ENCODE measurements around the gene BID.

The BID gene

DNA sequence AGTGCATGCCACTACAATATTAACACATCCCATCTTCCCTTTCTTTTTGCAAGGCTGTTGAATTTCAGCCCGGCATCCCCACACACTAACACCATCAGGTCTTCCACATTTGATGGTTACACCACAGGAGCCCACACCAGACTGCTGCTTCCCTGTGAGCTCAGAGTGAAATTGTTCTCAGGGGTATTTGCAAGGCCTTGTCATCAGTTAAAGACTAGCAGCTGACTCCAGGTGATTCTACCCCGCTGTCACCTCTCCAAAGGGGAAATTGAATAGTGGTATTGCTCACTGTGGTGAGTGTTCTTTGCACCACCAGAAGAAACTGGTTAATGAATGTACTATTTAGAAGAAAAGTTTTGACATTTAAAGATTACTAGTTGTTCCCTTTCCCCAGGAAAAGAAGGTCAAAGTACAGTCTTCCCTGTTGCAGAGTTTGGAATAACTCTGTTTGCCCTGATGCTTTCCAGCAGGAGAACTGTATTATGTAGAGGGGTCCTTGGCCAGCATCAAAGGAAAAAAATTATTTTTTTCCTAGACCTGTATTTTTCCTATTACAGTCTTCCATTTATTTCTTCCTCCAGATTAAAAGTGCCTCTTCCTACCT lies 41.9 kb downstream of the BID start:
- DNase-seq: no peak

DNA sequence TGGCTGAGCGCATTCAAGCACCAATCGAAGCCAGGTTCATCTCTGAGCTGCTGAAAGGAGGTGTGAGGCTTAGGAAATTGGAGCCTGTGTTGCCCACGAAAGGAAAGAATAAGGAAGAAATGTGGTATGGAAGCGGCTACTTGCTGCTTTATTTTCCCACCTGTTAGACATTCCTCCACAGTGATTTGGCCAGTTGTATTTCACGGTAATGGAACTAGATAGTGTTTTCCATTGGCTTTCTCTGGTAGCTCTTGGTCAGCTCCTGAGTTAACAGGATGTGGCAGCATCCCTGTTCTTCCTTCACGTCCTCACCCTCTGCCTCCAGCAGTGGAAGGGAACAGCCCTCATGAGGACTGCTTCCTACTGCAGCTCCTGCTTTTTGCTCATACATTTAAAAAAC lies 44.7 kb downstream of the BID start:
- DNase-seq: no peak

DNA sequence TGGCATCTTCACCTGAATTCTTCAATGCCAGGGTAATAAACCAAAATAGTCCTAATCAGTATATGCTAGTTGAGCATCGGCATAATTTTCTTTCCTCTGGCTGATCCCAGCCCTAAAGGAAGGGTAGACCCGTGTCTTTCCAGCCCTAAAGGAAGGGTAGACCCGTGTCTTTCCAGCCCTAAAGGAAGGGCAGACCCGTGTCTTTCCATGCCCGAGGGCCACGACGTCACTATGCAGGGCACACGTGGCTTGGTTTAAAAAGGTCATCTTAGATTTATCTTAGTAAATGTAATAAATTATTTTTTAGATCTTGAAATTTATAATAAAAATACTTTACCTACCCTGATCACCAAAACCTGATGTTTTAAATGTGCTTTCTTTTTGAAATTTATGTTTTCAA lies 45.5 kb downstream of the BID start:
- no peak for DNase-seq

DNA sequence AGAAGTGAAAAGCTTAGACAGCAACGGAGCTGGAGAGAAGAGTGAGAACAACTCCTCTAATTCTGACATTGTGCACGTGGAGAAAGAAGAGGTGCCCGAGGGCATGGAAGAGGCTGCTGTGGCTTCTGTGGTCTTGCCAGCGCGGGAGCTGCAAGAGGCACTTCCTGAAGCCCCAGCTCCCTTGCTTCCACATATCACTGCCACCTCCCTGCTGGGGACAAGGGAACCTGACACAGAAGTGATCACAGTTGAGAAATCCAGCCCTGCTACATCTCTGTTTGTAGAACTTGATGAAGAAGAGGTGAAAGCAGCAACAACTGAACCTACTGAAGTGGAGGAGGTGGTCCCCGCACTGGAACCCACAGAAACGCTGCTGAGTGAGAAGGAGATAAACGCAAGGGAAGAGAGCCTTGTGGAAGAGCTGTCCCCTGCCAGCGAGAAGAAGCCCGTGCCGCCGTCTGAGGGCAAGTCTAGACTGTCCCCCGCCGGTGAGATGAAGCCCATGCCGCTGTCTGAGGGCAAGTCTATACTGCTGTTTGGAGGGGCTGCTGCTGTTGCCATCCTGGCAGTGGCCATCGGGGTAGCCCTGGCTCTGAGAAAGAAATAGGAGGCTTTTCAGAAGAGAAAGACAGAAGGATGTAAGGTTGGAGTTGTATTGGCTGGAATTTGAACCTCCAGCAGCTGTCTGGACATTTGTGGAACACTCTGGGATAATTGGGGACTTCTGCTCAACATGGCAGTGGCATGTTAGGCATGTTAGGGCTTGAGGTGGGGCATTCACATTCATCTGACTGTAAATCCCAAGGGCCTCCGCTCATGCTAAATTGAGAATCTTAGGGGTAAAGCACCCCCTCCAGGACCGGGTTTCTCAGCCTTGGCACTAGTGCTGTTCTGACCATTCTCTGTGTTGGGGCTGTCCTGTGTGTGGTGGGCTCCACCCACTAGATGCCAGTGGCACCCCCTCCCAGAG lies 47.1 kb downstream of the BID start:
- peak; percentile 77 for DNase-seq

DNA sequence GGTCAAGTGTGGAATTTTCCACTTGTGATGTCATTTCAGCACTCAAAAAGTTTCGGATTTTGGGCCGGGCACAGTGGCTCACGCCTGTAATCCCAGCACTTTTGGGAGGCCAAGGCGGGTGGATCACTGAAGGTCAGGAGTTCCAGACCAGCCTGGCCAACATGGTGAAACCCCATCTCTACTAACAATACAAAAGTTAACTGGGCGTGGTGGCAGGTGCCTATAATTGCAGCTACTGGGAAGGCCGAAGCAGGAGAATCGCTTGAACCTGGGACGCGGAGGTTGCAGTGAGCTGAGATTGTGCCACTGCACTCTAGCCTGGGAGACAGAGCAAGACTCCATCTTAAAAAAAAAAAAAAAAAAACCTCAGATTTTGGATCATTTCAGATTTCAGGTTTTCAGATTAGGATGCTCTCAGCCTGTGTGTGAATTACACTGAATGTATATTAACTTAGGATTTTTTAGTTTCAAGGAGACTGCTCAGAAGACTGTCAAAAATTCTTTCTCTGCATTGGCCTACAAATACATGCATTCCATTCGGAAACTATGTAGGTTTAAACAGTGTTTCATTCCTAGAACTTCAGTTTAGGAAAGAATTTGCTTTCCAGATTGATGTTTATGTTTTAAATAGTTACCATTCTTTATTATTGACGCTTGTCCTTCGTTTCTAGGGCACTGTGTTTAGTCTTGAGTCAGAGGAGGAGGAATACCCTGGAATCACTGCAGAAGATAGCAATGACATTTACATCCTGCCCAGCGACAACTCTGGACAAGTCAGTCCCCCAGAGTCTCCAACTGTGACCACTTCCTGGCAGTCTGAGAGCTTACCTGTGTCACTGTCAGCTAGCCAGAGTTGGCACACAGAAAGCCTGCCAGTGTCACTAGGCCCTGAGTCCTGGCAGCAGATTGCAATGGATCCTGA lies 48.0 kb downstream of the BID start:
- no peak for DNase-seq

DNA sequence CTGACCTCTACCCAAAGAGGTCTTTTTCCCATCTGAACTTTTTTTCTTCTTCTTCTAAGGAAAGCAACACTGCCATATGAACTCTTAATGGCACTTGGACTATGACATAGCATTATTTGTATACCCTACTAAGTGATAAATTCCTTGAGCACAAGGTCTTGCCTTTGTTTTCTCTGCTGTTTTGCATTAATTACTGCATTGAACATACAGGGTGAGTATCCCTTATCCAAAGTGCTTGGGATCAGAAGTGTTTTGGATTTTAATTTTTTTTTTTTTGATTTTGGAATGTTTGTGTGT lies 48.8 kb downstream of the BID start:
- DNase-seq: no peak

DNA sequence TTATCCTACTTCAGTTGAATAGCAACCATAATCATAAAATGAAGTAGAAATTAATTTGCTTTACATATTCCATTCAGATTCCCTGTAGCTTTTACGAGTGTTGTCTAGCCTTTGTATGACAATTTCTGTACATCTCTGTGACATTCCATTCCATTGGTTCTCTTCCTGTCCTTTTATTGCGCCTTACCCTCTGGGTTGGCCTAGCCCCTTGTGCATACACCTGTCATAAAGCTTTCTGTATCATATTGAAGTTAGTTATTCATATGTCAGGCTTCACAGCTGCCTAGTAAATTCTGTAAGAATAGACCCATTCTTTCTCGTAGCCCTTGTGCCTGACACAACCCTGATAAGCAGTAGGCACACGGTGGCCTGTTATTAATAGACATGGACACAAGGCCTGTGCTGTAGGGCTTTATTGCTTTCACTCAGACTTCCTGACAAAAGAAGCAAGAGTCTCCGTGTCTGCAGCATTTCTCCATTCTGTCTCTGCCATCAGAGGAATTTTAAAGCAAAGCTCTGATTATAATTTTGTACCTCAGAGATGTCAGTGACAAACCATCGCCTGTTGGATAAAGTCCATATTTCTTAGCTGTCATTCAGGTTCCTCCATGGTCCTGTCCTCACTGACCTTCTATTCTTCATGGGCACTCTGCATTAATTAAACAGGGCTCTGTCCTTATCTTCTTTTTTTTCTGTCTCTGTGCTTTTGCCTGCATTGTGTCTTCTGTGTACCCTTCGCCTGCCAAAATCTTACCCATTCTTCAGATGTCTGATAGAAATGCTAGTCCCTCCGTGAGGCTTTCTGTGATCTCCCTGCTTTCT lies 49.4 kb downstream of the BID start:
- DNase-seq: no peak

DNA sequence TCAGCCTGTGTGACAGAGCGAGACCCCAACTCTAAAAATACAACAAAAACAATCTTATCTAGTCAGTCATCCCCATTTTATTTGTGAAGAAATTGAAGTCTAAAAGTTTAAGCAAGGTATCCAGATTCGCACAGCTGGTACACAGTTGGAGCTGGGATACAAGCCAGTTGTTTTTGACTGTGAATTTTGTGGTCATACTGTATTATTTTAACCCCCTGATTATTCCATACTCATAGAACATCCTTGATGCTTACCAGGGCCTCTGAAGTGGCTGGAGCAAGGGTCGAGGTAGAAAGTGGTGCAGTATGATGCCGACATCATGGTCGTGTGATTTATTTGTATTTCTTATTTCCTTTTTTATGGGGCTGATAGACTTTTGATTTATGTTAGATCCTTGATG lies 50.0 kb downstream of the BID start:
- no peak for DNase-seq

DNA sequence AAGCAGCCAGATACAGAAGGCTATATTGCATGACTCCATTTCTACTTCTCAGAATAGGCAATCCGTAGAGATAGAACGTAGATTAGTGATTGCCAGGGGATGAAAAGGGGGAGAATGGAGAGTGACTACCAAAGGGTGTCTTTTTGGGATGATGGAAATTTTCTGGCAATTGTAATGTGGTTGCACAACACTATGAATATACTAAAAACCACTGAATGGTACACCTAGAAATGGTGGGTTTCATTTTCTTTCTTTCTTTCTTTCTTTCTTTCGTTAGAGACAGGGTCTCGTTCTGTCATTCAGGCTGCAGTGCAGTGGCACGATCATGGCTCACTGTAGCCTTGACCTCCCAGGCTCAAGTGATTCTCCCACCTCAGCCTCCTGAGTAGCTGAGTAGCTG lies 54.4 kb downstream of the BID start:
- DNase-seq: no peak

DNA sequence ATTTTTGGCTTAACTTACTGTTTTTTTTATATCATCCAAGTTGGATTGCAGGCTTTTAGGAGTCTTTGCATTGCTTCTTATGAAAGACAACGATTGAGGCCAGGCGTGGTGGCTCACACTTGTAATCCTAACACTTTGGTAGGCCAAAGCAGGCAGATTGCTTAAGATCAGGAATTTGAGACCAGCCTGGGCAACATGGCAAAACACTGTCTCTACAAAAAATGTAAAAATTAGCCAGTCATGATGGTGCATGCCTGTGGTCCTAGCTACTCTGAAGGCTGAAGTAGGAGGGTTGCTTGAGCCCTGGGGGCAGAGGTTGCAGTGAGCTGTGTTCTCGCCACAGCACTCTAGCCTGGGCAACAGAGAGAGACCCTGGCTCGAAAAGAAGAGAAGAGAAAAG lies 56.6 kb downstream of the BID start:
- DNase-seq: no peak

DNA sequence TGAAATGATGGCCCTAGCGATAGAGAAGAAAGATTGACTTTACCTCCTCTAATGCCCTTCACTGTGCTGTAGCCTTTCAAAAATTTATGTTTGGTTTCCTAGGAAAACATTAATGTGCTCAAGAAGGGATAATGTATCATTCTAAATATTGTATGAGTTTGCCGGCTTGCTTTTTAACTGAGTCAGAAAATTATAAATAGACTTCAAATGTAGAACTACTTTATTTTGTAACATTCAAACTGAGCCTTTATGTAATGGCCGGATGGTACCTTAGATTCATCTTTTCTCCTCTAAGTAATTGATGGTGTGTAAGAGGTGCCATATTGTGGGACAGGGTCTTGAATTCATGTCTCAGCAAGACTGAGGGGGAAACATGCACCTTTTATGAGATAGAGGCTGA lies 57.7 kb downstream of the BID start:
- no peak for DNase-seq

DNA sequence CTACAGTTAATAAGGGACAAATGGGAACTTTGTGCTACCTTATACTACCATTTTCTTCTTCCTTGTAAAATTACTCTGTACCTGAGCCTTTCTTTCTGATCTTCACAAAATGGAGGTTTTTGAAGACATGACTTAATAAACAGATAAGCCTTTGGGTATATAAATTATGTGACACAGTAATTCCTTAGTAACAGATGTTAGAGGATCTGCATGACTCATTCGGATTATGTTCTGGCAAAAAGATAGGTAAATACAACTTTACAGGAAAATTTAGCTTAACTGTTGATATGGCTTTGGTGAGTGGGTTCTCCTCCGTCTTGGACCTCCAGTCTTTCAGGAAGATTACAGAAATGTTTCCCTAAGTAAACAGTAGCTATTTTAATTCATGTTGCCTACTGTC lies 61.8 kb downstream of the BID start:
- no peak for DNase-seq

DNA sequence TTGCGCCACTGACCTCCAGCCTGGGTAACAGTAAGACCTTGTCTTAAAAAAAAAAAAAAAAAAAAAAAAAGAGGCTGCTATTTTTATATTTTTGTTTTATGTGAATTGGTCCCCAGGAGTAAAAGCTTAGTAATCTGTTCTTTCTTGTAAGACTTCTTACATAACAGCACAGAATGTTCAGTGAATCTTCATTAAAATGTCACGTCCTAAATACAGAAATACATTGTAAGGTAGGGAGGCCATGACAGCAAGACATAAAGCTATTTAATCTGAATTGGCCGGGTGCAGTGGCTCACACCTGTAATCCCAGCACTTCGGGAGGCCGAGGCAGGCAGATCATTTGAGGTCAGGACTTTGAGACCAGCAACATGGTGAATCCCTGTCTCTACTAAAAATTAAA lies 64.2 kb downstream of the BID start:
- DNase-seq: no peak

DNA sequence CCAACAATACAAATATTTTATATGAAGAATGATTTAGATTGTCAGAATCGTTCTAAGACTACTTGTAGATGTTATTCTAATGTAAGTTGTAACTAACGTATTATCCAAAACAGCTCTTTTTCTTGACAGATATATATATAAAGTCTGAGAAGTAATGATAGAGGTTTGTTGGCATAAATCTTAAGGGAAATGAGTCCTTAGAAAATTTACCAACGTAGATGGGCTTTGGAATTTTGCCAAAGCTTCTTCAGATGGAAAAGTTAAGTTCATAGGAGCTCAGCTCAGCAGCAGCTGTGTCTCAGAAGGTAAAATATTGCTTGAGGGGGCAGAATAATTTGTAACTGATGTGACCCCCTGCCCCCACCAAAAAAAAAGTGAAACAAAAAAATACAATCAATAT lies 66.7 kb downstream of the BID start:
- no peak for DNase-seq

DNA sequence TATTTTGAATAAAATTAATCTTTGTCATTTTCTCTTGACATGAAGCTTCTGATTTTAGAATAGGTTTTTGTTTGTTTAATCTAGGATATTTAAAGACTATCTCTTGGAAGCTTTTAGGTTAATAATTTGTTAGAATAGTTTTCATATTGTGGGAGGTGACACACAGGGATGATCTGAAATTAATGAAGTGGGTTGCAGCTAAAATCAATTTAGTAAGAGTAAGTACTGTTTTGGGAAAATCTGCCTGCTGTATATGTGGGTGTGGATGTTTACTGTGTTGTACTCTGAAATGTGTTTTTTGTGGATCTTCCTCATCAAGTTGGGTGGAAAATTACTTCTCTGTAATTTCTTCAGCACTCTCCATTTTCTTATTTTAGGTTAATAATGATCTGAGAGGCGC lies 67.3 kb downstream of the BID start:
- DNase-seq: no peak

DNA sequence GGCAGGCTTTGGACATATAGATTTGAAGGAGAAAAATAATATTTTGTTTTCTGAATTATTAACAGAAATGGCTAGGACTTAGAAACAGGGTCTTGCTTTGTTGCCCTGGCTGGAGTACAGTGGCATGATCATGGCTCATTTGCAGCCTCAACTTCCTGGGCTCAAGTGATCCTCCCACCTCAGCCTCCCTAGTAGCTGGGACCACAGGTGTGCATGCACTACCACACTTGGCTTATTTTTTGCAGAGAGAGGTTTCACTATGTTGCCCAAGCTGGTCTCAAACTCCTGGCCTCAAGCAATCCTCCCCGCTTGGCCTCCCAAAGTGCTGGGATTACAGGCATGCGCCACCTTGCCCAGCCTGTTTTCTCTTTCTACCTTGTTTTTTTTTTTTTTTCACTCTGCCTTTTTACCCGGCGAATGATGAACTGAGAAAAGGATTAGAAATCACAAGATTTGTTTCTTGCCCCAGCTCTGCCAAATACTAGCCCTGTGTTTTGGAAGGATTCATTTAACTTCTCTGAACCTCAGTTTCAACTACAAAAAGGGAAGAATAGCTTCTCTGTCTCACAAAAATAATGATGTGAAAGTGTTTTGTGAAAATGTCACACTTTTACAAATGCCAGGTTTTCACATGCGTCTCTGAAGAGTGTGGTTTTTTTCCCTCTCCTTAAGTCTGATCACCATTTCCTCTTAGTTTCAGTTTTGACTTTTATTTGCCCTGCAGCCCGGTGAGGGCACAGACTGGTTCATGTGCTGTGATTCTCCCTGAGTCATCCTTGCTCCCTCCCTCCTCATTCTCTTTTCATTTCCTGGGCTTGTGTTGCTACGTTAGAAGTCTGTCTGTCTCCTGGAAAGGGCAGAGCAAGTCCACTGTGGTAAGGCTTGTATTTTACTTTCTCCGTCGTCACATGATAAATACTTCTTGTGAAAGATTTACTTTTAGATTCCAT lies 68.0 kb downstream of the BID start:
- peak; percentile 99 for DNase-seq

DNA sequence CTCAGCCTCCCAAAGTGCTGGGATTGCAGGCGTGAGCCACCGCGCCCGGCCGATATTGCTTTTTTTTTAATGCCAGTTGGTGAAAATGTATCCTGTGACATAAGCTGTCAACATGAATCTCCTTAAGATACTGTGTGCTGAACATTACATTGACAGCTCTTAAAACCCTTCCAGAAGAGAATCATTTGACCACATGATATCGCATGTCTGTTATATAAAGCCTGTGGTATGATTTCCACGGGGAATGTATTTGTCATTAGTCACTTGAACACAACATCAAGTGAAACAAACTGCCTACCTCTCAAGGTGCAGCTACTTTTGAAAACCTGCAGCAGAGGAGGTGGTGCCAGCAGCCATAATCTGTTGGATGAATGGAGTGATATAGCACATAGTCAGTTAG lies 68.7 kb downstream of the BID start:
- no peak for DNase-seq

DNA sequence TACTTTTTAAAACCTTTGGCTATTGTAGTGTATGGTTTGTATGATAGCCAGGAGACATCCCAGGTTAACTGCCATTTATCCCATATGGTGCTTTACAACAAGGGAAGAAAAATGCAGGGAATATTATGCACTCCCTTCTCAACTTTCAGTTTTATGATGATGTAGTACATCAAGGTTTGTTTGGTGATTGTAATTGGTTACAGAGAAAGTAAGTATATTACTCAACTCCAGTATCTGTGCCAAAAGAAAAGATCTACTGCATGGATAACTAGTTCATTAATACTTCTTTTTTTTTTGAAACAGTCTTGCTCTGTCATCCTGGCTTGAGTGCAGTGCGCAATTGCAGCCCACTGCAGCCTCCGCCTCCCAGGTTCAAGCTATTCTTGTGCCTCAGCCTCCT lies 70.5 kb downstream of the BID start:
- DNase-seq: no peak

DNA sequence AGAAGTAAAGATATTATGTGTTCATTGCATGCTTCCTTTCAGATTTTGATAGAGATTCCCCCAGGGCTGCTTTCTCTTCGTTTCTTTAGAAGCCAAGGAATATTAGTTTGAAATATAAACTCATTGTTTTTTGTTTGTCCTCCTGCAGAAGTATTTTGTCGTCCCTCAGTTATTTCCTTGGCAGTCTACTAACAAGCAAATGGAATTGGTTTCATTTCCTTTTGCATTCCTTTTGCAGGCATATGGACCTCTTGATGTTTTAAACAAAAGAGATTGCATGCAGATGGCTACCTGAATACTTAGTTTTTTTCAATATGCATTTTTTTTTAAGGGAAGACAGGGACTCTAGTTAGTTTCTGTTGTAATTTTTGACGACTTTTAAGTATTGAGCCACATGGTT lies 73.5 kb downstream of the BID start:
- DNase-seq: no peak

DNA sequence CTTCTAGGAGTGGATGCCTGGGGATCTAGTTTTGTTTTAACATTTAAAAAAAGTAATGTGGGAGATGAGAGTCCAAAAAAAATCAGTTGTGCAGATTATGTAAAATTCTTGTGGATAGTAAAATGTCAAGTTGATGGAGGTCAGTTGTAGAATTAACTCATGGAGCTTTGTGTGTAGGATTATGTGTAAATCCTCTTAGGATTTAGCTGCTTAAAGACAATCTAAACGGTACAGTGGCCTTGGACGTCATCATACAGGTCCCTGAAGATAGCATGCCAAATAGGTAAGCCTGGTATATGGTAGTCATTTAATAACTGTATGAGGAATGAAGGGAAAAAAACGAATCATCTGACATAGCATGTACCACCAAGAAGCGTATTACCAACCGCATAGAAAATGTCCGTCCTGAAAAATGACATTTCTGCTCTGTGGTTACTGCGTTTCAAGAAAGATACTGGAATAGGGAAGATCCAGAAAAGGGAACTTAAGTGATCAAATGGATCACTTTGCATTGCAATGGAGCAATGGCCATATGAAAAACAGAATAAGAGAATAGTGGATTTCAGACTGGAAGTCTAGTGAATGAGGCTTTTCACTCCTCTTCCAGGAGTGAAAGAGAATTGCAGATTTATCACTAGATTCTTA lies 74.5 kb downstream of the BID start:
- DNase-seq: peak; percentile 84

DNA sequence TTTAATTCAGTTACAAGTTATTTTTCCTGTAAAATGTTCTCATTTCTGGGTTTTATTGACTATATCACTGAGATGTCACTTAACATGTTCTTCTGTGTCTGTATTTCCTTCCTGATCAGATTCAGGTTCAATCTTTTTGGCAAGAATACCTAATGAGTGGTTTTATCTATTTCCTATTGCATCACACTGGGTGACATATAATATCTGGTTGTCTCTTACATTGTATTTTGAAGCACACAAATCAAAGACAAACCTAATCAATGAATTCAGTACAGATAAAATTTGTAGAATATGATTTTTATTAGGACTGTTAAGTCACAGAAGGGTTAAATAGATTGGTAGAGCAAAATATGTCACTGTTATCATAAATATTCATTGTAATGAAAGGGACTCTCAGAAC lies 75.3 kb downstream of the BID start:
- DNase-seq: peak; percentile 21

All from MV-4-11 (cell line).